Ovary (tissue), 3 donors: ENCODE data around the gene DYRK2.

Experiments used
- CTCF ChIP-seq, 3 donors: fragments of 450-650 bp in 2 of 3; fragments of 200-600 bp in 1 of 3; IDR thresholded peaks; one replicate each; pipeline versions ENCODE4 v1.5.1 to v1.8.0; 2016 to 2022; ENCODE audit warnings: antibody characterized with exemption in 3 of 3, mild to moderate bottlenecking in 1 of 3
- EP300 ChIP-seq: sonication (generic); formaldehyde crosslinking; IDR thresholded peaks from one replicate; pipeline ENCODE4 v1.6.1; 2017; ENCODE audit warnings: antibody characterized with exemption
- POLR2A ChIP-seq: fragments of 450-650 bp; IDR thresholded peaks from one replicate; pipeline ENCODE4 v1.6.1; 2017; ENCODE audit warnings: antibody characterized with exemption, mild to moderate bottlenecking, moderate library complexity
- donor health status: DM: no; HTN: no; CAD: no.

GRCh38 chr12:67647181-67647798 is 1.3 kb upstream of the DYRK2 start:
- TF ChIP-seq CTCF (IDR thresholded peaks at IDR 0.05) (no peak), POLR2A (no peak), EP300 (no peak)
